MM.1S (cell line): Measurements from ENCODE around the gene RICTOR.
A peak's percentile ranks its signal among the peaks of the same experiment; 100 is the strongest.

Experiments
- DNase-seq: peaks from one replicate; pipeline ENCODE4 v3.0.0-alpha.2; 2015
- H2AFZ ChIP-seq: fragments of 300-600 bp; sonication (generic); 2 replicates; pipeline ENCODE4 v1.6.0; 2016; ENCODE audit warnings: antibody characterized with exemption, low read length
- H3F3A ChIP-seq: fragments of 300-600 bp; sonication (generic); 2 replicates; pipeline ENCODE4 v1.6.1; 2016; ENCODE audit warnings: mild to moderate bottlenecking, antibody characterized with exemption, low read length, moderate library complexity, mixed read lengths; ENCODE audit not compliant: insufficient read depth
- H3K27ac ChIP-seq: fragments of 300-600 bp; sonication (generic); 2 replicates; pipeline ENCODE4 v1.5.1; 2016; ENCODE audit warnings: mild to moderate bottlenecking, low read length
- H3K27me3 ChIP-seq: fragments of 300-600 bp; sonication (generic); replicated peaks from 2 replicates; pipeline ENCODE4 v1.6.0; 2016; ENCODE audit warnings: low read length; ENCODE audit not compliant: insufficient read depth
- H3K36me3 ChIP-seq: fragments of 300-600 bp; sonication (generic); replicated peaks from 2 replicates; pipeline ENCODE4 v1.6.1; 2016; ENCODE audit warnings: mild to moderate bottlenecking, low read length, mixed read lengths; ENCODE audit not compliant: insufficient read depth
- H3K4me1 ChIP-seq: fragments of 300-600 bp; sonication (generic); 2 replicates; pipeline ENCODE4 v1.6.1; 2016; ENCODE audit warnings: low read length, mixed read lengths
- H3K4me2 ChIP-seq: fragments of 300-600 bp; sonication (generic); 2 replicates; pipeline ENCODE4 v1.6.0; 2016; ENCODE audit warnings: low read depth, low read length
- H3K4me3 ChIP-seq: fragments of 300-600 bp; sonication (generic); 2 replicates; pipeline ENCODE4 v1.5.1; 2016; ENCODE audit warnings: low read length, mixed read lengths
- H3K79me2 ChIP-seq: fragments of 300-600 bp; sonication (generic); 2 replicates; pipeline ENCODE4 v1.6.1; 2016; ENCODE audit warnings: mixed run types, low read length, mixed read lengths
- H3K9ac ChIP-seq: fragments of 300-600 bp; sonication (generic); 2 replicates; pipeline ENCODE4 v1.6.1; 2016; ENCODE audit warnings: low read length, mixed read lengths
- H3K9me2 ChIP-seq: fragments of 300-600 bp; sonication (generic); replicated peaks from 2 replicates; pipeline ENCODE4 v1.6.1; 2016; ENCODE audit warnings: mild to moderate bottlenecking, low read length, mixed read lengths; ENCODE audit not compliant: insufficient read depth
- H3K9me3 ChIP-seq: fragments of 300-600 bp; sonication (generic); replicated peaks from 2 replicates; pipeline ENCODE4 v1.6.1; 2016; ENCODE audit warnings: mild to moderate bottlenecking, low read length, mixed read lengths; ENCODE audit not compliant: insufficient read depth
- H4K20me1 ChIP-seq: fragments of 300-600 bp; sonication (generic); 2 replicates; pipeline ENCODE4 v1.6.1; 2016; ENCODE audit warnings: mild to moderate bottlenecking, low read length, moderate library complexity, mixed read lengths; ENCODE audit not compliant: insufficient read depth
- CTCF ChIP-seq: fragments of 300-600 bp; sonication (generic); IDR thresholded peaks from 2 replicates; pipeline ENCODE4 v1.5.1; 2016; ENCODE audit warnings: antibody characterized with exemption, low read length, mixed read lengths
- EZH2 ChIP-seq: fragments of 300-600 bp; sonication (generic); optimal IDR thresholded peaks from 2 replicates; pipeline ENCODE3; 2017; ENCODE audit warnings: low read depth, mild to moderate bottlenecking, antibody characterized with exemption, low read length, mixed read lengths
- EZH2phosphoT487 ChIP-seq: fragments of 300-600 bp; sonication (generic); IDR thresholded peaks from 2 replicates; pipeline ENCODE4 v1.6.1; 2018; ENCODE audit warnings: antibody characterized with exemption, low read length

Gene RICTOR

GRCh38 chr5:39080597-39081204, 6.5 kb upstream of the RICTOR start:
- Histone ChIP-seq H3K4me2 (peak overlapping the region; percentile 11; the same call in 1 of the 2 replicates), H3K4me1 (peaks cover 11% of the 10 kb centered on the region), H3K9me2 (no peaks in the 10 kb centered on the region), H3F3A (peaks cover 13% of the 10 kb centered on the region), H3K9ac (no peak overlapping the region), H3K27me3 (no peaks in the 10 kb centered on the region), H3K9me3 (no peaks in the 10 kb centered on the region), H4K20me1 (no peaks in the 10 kb centered on the region), H2AFZ (no peak overlapping the region), H3K4me3 (no peak overlapping the region), H3K27ac (no peak overlapping the region), H3K79me2 (peaks cover 5% of the 10 kb centered on the region; the same call in 1 of the 2 replicates), H3K36me3 (no peaks in the 10 kb centered on the region)
- DNase-seq, result peak; percentile 61
- TF ChIP-seq EZH2phosphoT487, result no peak
- TF ChIP-seq EZH2, result no peak
- peak; percentile 83 for TF ChIP-seq CTCF

- Histone ChIP-seq H3K27me3 (no peaks in the 10 kb centered on the region), H3K36me3 (no peaks in the 10 kb centered on the region), H3F3A (peaks cover 17% of the 10 kb centered on the region), H3K4me2 (peak overlapping the region; percentile 11; the same call in 1 of the 2 replicates), H3K27ac (no peak overlapping the region), H3K79me2 (peaks cover 9% of the 10 kb centered on the region; the same call in 1 of the 2 replicates), H4K20me1 (no peaks in the 10 kb centered on the region), H3K4me3 (no peak overlapping the region), H2AFZ (no peak overlapping the region), H3K9me2 (no peaks in the 10 kb centered on the region), H3K4me1 (peaks cover 11% of the 10 kb centered on the region), H3K9ac (no peak overlapping the region), H3K9me3 (no peaks in the 10 kb centered on the region)
- TF ChIP-seq CTCF (no peak), EZH2 (no peak), EZH2phosphoT487 (no peak)
- DNase-seq, result no peak
These were observed 6.0 kb upstream of the RICTOR start for GRCh38 chr5:39080168-39080567.

- Histone ChIP-seq H3K4me1 (peaks cover 11% of the 10 kb centered on the region), H3K27ac (no peak overlapping the region), H3K27me3 (no peaks in the 10 kb centered on the region), H3F3A (peaks cover 23% of the 10 kb centered on the region), H3K9me2 (no peaks in the 10 kb centered on the region), H4K20me1 (no peaks in the 10 kb centered on the region), H3K4me3 (no peak overlapping the region), H3K36me3 (no peaks in the 10 kb centered on the region), H3K9ac (no peak overlapping the region), H3K9me3 (no peaks in the 10 kb centered on the region), H2AFZ (no peak overlapping the region), H3K4me2 (no peak overlapping the region), H3K79me2 (peaks cover 10% of the 10 kb centered on the region; the same call in 1 of the 2 replicates)
- no peak for DNase-seq
- no peak for TF ChIP-seq EZH2
- TF ChIP-seq CTCF, result no peak
- TF ChIP-seq EZH2phosphoT487, result no peak
These were observed 4.9 kb upstream of the RICTOR start for GRCh38 chr5:39079147-39079546.
